Endothelial cell of umbilical vein (primary cell): ENCODE results near the gene EML6. TPM values are rescaled to one million over a fixed set of nuclear protein-coding genes. Genes with fewer than 3 reads are reported as not detected.
"Not testable (repeated sequence)": the region's sequence is repeated elsewhere in the genome, so short reads cannot be mapped to it uniquely, and the experiment has no call there.

Experiments
- BruUV-seq: library from RNA; stranded (reverse); fragments of 400-500 nt; replicated peaks from 2 replicates; lab custom pipeline; 2021; lab: Mats Ljungman, UMichigan
- CTCF ChIA-PET: fragments of 300-600, 350-600 bp; sonication (Branson Sonifier 250); formaldehyde crosslinking; loops from one replicate; lab custom pipeline; 2021; ENCODE audit warnings: antibody characterized with exemption, inconsistent platforms; lab: Charles Lee
- POLR2A ChIA-PET: fragments of 300-600, 350-600 bp; sonication (Branson Sonifier 250); formaldehyde crosslinking; loops from one replicate; lab custom pipeline; 2021; ENCODE audit warnings: antibody characterized with exemption, inconsistent platforms; lab: Charles Lee
- DNase-seq: peaks from one replicate; pipeline ENCODE4 v3.0.0-alpha.2; 2011; ENCODE audit warnings: low read depth, low spot score
- FAIRE-seq: peaks from 2 replicates; lab custom pipeline; 2011; peaks lifted over from hg19 to GRCh38; lab: Jason Lieb, UNC
- H2AFZ ChIP-seq: 2 replicates; pipeline ENCODE4 v1.6.0; 2012; ENCODE audit warnings: low read depth, low read length, control low read depth, inconsistent platforms
- H3K27ac ChIP-seq: 2 replicates; pipeline ENCODE4 v1.5.1; 2011; ENCODE audit warnings: low read depth, mild to moderate bottlenecking, control low read depth, low read length, moderate library complexity; ENCODE audit not compliant: insufficient read depth
- H3K27me3 ChIP-seq, 2 experiments: 2 replicates each; pipeline versions ENCODE4 v1.6.0 to v1.6.1; 2011; ENCODE audit warnings: low read length in 2 of 2, mixed read lengths in 1 of 2; ENCODE audit not compliant: control insufficient read depth in 2 of 2, insufficient read depth in 2 of 2
- H3K36me3 ChIP-seq, 2 experiments: 2 replicates in 1 of 2; 3 replicates in 1 of 2; pipeline ENCODE4 v1.5.1; 2011; ENCODE audit warnings: low read length in 2 of 2, mild to moderate bottlenecking in 1 of 2, moderate library complexity in 1 of 2; ENCODE audit not compliant: control insufficient read depth in 2 of 2, insufficient read depth in 2 of 2; ENCODE audit errors: extremely low read depth in 1 of 2
- H3K4me1 ChIP-seq: 3 replicates; pipeline ENCODE4 v1.5.1; 2011; ENCODE audit warnings: mild to moderate bottlenecking, low read length; ENCODE audit not compliant: control insufficient read depth, insufficient read depth; ENCODE audit errors: extremely low read depth
- H3K4me2 ChIP-seq: 2 replicates; pipeline ENCODE4 v1.6.1; 2011; ENCODE audit warnings: low read length, control low read depth, mixed read lengths; ENCODE audit not compliant: insufficient read depth
- H3K4me3 ChIP-seq, 3 experiments: fragments of 200-600 bp in 1 of 3; sonication (generic), shearing (Covaris generic) in 1 of 3; replicated peaks in 1 of 3; 2 replicates each; pipeline ENCODE4 v1.5.1; 2011 to 2016; ENCODE audit warnings: control low read depth in 3 of 3, low read length in 3 of 3, mild to moderate bottlenecking in 2 of 3, inconsistent platforms in 1 of 3, low read depth in 1 of 3, moderate library complexity in 1 of 3; ENCODE audit not compliant: insufficient read depth in 1 of 3
- H3K79me2 ChIP-seq: 2 replicates; pipeline ENCODE4 v1.6.0; 2012; ENCODE audit warnings: low read length, inconsistent platforms; ENCODE audit not compliant: control insufficient read depth, insufficient read depth
- H3K9ac ChIP-seq: replicated peaks from 2 replicates; pipeline ENCODE3; 2011; ENCODE audit warnings: low read length, control low read depth; ENCODE audit not compliant: insufficient read depth; ENCODE audit errors: extremely low read depth
- H3K9me1 ChIP-seq: replicated peaks from 3 replicates; pipeline ENCODE4 v1.6.0; 2011; ENCODE audit warnings: mild to moderate bottlenecking, low read length; ENCODE audit not compliant: control insufficient read depth, insufficient read depth; ENCODE audit errors: extremely low read depth
- H3K9me3 ChIP-seq: replicated peaks from 2 replicates; pipeline ENCODE4 v1.5.1; 2012; ENCODE audit warnings: low read length, inconsistent platforms; ENCODE audit not compliant: control insufficient read depth, insufficient read depth
- H4K20me1 ChIP-seq: replicated peaks from 2 replicates; pipeline ENCODE3; 2011; ENCODE audit warnings: mild to moderate bottlenecking, low read length; ENCODE audit not compliant: control insufficient read depth, insufficient read depth; ENCODE audit errors: extremely low read depth
- EZH2 ChIP-seq: IDR thresholded peaks from 2 replicates; pipeline ENCODE4 v1.6.1; 2012; ENCODE audit warnings: borderline replicate concordance, low read depth, mild to moderate bottlenecking, moderate library complexity, low read length, inconsistent platforms; ENCODE audit not compliant: severe bottlenecking
- FOS ChIP-seq: IDR thresholded peaks from 2 replicates; pipeline ENCODE4 v1.6.1; 2011; ENCODE audit warnings: mild to moderate bottlenecking, low read length, moderate library complexity, borderline replicate concordance; ENCODE audit not compliant: insufficient read depth
- JUN ChIP-seq: IDR thresholded peaks from 2 replicates; pipeline ENCODE4 v1.6.1; 2011; ENCODE audit warnings: borderline replicate concordance, low read depth; ENCODE audit not compliant: insufficient read length, insufficient read depth
- MYC ChIP-seq: IDR thresholded peaks from one replicate; pipeline ENCODE4 v1.6.1; 2011; ENCODE audit warnings: mild to moderate bottlenecking, low read depth, low read length
- POLR2A ChIP-seq: IDR thresholded peaks from 2 replicates; pipeline ENCODE4 v1.6.1; 2012; ENCODE audit warnings: low read depth, mild to moderate bottlenecking, control low read depth, low read length
- POLR2AphosphoS5 ChIP-seq: IDR thresholded peaks from 2 replicates; pipeline ENCODE4 v1.6.1; 2012; ENCODE audit warnings: low read depth, mild to moderate bottlenecking, control low read depth, low read length, moderate library complexity; ENCODE audit not compliant: insufficient read depth
- dilution Hi-C: fragments of 300-500 bp; cut with MboI; formaldehyde crosslinking; loops from one replicate; pipeline ENCODE4 v1.15.0; 2019; ENCODE audit warnings: low sequenced_read_pairs; ENCODE audit not compliant: extremely low pct_ligation_motif_present
- intact Hi-C: fragments of 100-400 bp; cut with micrococcal nuclease; formaldehyde crosslinking; loops from one replicate; pipeline ENCODE4 v1.10.0; 2022
- polyA plus RNA-seq, 4 experiments: library from polyadenylated mRNA; depleted of rRNA in 3 of 4; stranded (reverse) in 3 of 4; unstranded in 1 of 4; fragments of >200 nt; gene quantifications; 2 replicates each; pipeline versions ENCODE4 v1.2.1 to v1.2.3, GENCODE V29; 2011 to 2012; ENCODE audit warnings: missing spikeins in 1 of 4
- total RNA-seq: library from RNA; stranded (reverse); gene quantifications from 2 replicates; pipeline ENCODE4 v1.2.3, GENCODE V29; 2021

The EML6 gene
- total and polyA plus RNA-seq, 2 donors (not counting 3 experiments of a cell fraction or from before 2014, with no cell fraction given), result 0.79 to 2.1 TPM

DNA sequence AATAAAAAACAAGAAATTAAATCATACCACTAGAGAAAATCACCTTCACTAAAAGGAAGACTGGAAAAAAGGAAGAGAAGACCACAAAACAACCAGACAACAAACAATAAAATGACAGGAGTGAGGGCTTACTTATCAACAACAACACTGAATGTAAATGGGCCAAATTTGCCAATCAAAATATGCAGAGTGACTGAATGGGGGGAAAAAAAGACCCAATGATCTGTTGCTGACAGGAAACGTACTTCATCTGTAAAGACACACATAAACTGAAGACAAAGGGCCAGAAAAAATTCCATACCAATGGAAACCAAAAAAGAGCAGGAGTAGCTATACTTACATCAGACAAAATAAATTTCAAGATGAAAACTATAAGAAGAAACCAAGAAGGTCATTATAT is 25.5 kb upstream of the EML6 start:
- BruUV-seq, result no TSS peak
- H3K27ac ChIP-seq, result no peak overlapping the region
- no peak for FAIRE-seq
- TF ChIP-seq MYC, result no peak
- no peak for TF ChIP-seq JUN
- TF ChIP-seq POLR2A, result no peak
- TF ChIP-seq POLR2AphosphoS5, result no peak
- TF ChIP-seq EZH2, result no peak
- no peak for TF ChIP-seq FOS
- no peaks in the 10 kb centered on the region for H3K79me2 ChIP-seq
- DNase-seq, result no peak
- intact Hi-C loops, result no loop called here
- H4K20me1 ChIP-seq, result no peaks in the 10 kb centered on the region
- no peak overlapping the region for H3K4me3 ChIP-seq
- dilution Hi-C loops, result no loop called here
- no peaks in the 10 kb centered on the region for H3K27me3 ChIP-seq
- H3K4me1 ChIP-seq, result no peaks in the 10 kb centered on the region
- CTCF ChIA-PET, result interaction anchor here (1.6 to 2.7 kb wide), 2 partner anchors 32 to 591 kb away, joined by 8 to 20 read pairs; no protein-coding TSS in a partner anchor
- POLR2A ChIA-PET, result no interaction called here
- H3K36me3 ChIP-seq, result no peaks in the 10 kb centered on the region
- H3K9ac ChIP-seq, result no peak overlapping the region
- no peaks in the 10 kb centered on the region for H3K9me1 ChIP-seq
- no peaks in the 10 kb centered on the region for H3K9me3 ChIP-seq
- H2AFZ ChIP-seq, result no peak overlapping the region
- no peak overlapping the region for H3K4me2 ChIP-seq

DNA sequence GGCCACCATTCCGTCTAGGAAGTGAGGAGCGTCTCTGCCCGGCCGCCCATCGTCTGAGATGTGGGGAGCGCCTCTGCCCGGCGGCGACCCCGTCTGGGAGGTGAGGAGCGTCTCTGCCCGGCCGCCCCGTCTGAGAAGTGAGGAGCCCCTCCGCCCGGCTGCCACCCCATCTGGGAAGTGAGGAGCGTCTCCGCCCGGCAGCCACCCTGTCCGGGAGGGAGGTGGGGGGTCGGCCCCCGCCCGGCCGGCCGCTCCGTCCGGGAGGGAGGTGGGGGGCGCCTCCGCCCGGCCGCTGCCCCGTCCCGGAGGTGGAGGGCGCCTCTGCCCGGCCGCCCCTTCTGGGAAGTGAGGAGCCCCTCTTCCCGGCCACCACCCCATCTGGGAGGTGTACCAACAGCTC is 24.5 kb upstream of the EML6 start:
- intact Hi-C loops, H3K4me2 ChIP-seq, H3K27me3 ChIP-seq, H3K9me3 ChIP-seq, H3K9ac ChIP-seq, H3K79me2 ChIP-seq, dilution Hi-C loops, H3K36me3 ChIP-seq, BruUV-seq, H4K20me1 ChIP-seq, FAIRE-seq, H3K27ac ChIP-seq, H3K4me3 ChIP-seq, H3K9me1 ChIP-seq, H3K4me1 ChIP-seq, DNase-seq, H2AFZ ChIP-seq, POLR2A ChIA-PET: not testable (repeated sequence)
- CTCF ChIA-PET, result interaction anchor here (2.7 kb wide), 1 partner anchor 33 kb away, joined by 20 read pairs; no protein-coding TSS in a partner anchor
